DND-41 (cell line): ENCODE data around the gene FOXO6.

Experiments used
- ATAC-seq: fragments of 200-7000 bp; cut with Tn5 transposase; 3 replicates; pipeline ENCODE4 v1.9.1; 2021; ENCODE audit warnings: low read depth; ENCODE audit not compliant: insufficient read depth
- DNase-seq: peaks from one replicate; pipeline ENCODE4 v3.0.0-alpha.2; 2020
- H2AFZ ChIP-seq: 2 replicates; pipeline ENCODE4 v1.6.0; 2012; ENCODE audit warnings: low read depth, low read length
- H3K27ac ChIP-seq: 2 replicates; pipeline ENCODE4 v1.5.1; 2012; ENCODE audit warnings: low read length, inconsistent platforms
- H3K27me3 ChIP-seq: fragments of 200-600 bp; sonication (generic); 2 replicates; pipeline ENCODE4 v1.6.0; 2012; ENCODE audit warnings: low read length, mild to moderate bottlenecking, inconsistent platforms; ENCODE audit not compliant: insufficient read depth, poor library complexity
- H3K36me3 ChIP-seq: 2 replicates; pipeline ENCODE4 v1.5.1; 2012; ENCODE audit warnings: low read length, inconsistent platforms; ENCODE audit not compliant: insufficient read depth
- H3K4me1 ChIP-seq: 2 replicates; pipeline ENCODE4 v1.5.1; 2012; ENCODE audit warnings: mild to moderate bottlenecking, low read length; ENCODE audit not compliant: insufficient read depth
- H3K4me2 ChIP-seq: 2 replicates; pipeline ENCODE4 v1.6.0; 2012; ENCODE audit warnings: mild to moderate bottlenecking, moderate library complexity, low read length, inconsistent platforms; ENCODE audit not compliant: insufficient read depth
- H3K4me3 ChIP-seq, 2 experiments: fragments of 200-600 bp in 1 of 2; shearing (Covaris generic) in 1 of 2; 2 replicates each; pipeline ENCODE4 v1.5.1; 2012 to 2016; ENCODE audit warnings: inconsistent platforms in 2 of 2, low read length in 2 of 2, mild to moderate bottlenecking in 2 of 2, low read depth in 1 of 2, moderate library complexity in 1 of 2
- H3K79me2 ChIP-seq: 2 replicates; pipeline ENCODE4 v1.6.0; 2012; ENCODE audit warnings: low read length, inconsistent platforms; ENCODE audit not compliant: insufficient read depth
- H3K9ac ChIP-seq: 2 replicates; pipeline ENCODE4 v1.6.0; 2012; ENCODE audit warnings: low read depth, mild to moderate bottlenecking, inconsistent platforms, low read length, moderate library complexity
- H3K9me3 ChIP-seq: 2 replicates; pipeline ENCODE4 v1.5.1; 2012; ENCODE audit warnings: low read length, moderate library complexity, mild to moderate bottlenecking, inconsistent platforms; ENCODE audit not compliant: insufficient read depth, severe bottlenecking
- H4K20me1 ChIP-seq: 2 replicates; pipeline ENCODE4 v1.6.0; 2012; ENCODE audit warnings: low read length; ENCODE audit not compliant: insufficient read depth
- CTCF ChIP-seq: IDR thresholded peaks from 2 replicates; pipeline ENCODE4 v1.5.1; 2012; ENCODE audit warnings: borderline replicate concordance, low read length, moderate library complexity, mild to moderate bottlenecking; ENCODE audit not compliant: poor library complexity, severe bottlenecking; ENCODE audit errors: extremely low read depth
- EZH2 ChIP-seq: IDR thresholded peaks from 3 replicates; pipeline ENCODE4 v1.6.1; 2012; ENCODE audit warnings: borderline replicate concordance, low read depth, mild to moderate bottlenecking, moderate library complexity, low read length, inconsistent platforms; ENCODE audit not compliant: severe bottlenecking

The FOXO6 gene

GRCh38 chr1:41397753-41398330 lies 36.6 kb downstream of the FOXO6 start:
- Histone ChIP-seq H2AFZ (no peak overlapping the region), H3K4me1 (no peaks in the 10 kb centered on the region), H3K9ac (no peak overlapping the region), H3K27ac (no peak overlapping the region), H3K36me3 (no peaks in the 10 kb centered on the region), H3K4me2 (no peak overlapping the region), H3K27me3 (peaks cover 12% of the 10 kb centered on the region), H3K79me2 (no peaks in the 10 kb centered on the region), H3K4me3 (no peak overlapping the region), H4K20me1 (peaks cover 5% of the 10 kb centered on the region; the same call in 1 of the 2 replicates), H3K9me3 (no peaks in the 10 kb centered on the region)
- DNase-seq = no peak
- no peak for ATAC-seq
- TF ChIP-seq CTCF (no peak), EZH2 (no peak)

- no peak for ATAC-seq
- H3K79me2 ChIP-seq = no peaks in the 10 kb centered on the region
- peaks cover 8% of the 10 kb centered on the region for H3K4me1 ChIP-seq
- TF ChIP-seq CTCF (no peak), EZH2 (no peak)
- no peak overlapping the region for H3K9ac ChIP-seq
- H3K27ac ChIP-seq = no peak overlapping the region
- no peak overlapping the region for H3K4me3 ChIP-seq
- H2AFZ ChIP-seq = no peak overlapping the region
- H3K9me3 ChIP-seq = no peaks in the 10 kb centered on the region
- H4K20me1 ChIP-seq = peaks cover 4% of the 10 kb centered on the region; the same call in 1 of the 2 replicates
- no peak for DNase-seq
- H3K36me3 ChIP-seq = no peaks in the 10 kb centered on the region
- H3K27me3 ChIP-seq = peaks cover 12% of the 10 kb centered on the region
- H3K4me2 ChIP-seq = no peak overlapping the region
Observed at GRCh38 chr1:41399145-41399795, 38.0 kb downstream of the FOXO6 start.

- no peak for TF ChIP-seq EZH2
- TF ChIP-seq CTCF = no peak
- Histone ChIP-seq H3K27me3 (peaks cover 10% of the 10 kb centered on the region), H4K20me1 (peaks cover 5% of the 10 kb centered on the region; the same call in 1 of the 2 replicates), H3K27ac (no peak overlapping the region), H3K9me3 (no peaks in the 10 kb centered on the region), H3K4me1 (peaks cover 16% of the 10 kb centered on the region), H3K79me2 (no peaks in the 10 kb centered on the region), H3K9ac (no peak overlapping the region), H2AFZ (no peak overlapping the region), H3K4me2 (no peak overlapping the region), H3K36me3 (no peaks in the 10 kb centered on the region), H3K4me3 (no peak overlapping the region)
- ATAC-seq = no peak
- no peak for DNase-seq
Observed at GRCh38 chr1:41400225-41400624, 39.0 kb downstream of the FOXO6 start.
